Measurements from ENCODE around the gene PCDH9. TPM values are rescaled to one million over a fixed set of nuclear protein-coding genes. Genes with fewer than 3 reads are reported as not detected.

Gene PCDH9
- total RNA-seq, 4 donors from 2014 or later: 2.8 to 22.4 (median 12.9) TPM

DNA sequence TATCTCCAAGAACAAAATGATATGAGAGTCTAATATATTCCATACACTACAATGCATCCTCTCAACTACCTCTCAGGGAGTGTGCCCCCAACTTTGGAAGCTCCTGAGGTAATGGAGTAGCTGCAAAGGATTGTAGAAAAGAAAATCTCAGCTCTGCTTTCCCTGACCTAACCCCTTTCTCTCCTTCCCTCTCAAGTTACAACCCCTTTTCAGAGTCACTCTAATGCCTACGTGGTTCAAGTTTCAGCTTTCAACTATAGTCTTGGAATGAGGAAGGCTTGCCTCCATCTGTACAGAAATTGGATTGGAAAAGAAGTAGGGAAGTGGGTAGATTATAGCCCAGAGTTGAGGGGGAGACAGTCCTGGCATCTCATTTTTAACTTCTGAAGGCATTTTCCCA lies 256.0 kb downstream of the PCDH9 start:
- no peaks in the 10 kb centered on the region for H3K9me3 ChIP-seq
- WGBS, 2 donors: 72 to 74% methylated on average over 1 of the region's 1 CpG
- no peak for DNase-seq
- intact Hi-C loops (cut with DNase I): no loop called here
- H3K4me3 ChIP-seq (replicated peaks in 1 of 3): no peak overlapping the region
- H3K4me1 ChIP-seq: no peaks in the 10 kb centered on the region
- no peaks in the 10 kb centered on the region for H3K27me3 ChIP-seq
- no peak overlapping the region for H3K27ac ChIP-seq
- TF ChIP-seq, protein P1, sequence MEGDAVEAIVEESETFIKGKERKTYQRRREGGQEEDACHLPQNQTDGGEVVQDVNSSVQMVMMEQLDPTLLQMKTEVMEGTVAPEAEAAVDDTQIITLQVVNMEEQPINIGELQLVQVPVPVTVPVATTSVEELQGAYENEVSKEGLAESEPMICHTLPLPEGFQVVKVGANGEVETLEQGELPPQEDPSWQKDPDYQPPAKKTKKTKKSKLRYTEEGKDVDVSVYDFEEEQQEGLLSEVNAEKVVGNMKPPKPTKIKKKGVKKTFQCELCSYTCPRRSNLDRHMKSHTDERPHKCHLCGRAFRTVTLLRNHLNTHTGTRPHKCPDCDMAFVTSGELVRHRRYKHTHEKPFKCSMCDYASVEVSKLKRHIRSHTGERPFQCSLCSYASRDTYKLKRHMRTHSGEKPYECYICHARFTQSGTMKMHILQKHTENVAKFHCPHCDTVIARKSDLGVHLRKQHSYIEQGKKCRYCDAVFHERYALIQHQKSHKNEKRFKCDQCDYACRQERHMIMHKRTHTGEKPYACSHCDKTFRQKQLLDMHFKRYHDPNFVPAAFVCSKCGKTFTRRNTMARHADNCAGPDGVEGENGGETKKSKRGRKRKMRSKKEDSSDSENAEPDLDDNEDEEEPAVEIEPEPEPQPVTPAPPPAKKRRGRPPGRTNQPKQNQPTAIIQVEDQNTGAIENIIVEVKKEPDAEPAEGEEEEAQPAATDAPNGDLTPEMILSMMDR (IDR thresholded peaks at IDR 0.05): no peak
- no peaks in the 10 kb centered on the region for H3K36me3 ChIP-seq

DNA sequence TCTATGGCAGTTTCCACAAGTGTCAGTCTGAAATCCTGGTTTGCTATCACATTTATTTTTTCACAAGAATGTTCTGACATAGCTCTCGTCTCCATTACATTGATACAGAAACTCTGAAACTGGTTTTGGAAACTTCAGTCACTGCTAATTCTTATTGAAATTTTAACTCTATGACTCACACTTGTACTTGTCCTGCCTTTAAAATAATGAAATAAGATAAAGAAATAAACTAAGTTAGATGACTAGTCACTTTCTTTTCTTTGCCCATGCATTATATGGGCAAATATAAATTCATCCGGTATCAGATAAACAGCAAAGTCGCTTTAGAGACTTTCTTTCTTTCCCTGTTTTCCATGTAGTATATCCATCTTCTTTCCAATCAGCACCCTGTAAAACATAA lies 257.5 kb downstream of the PCDH9 start:
- no peaks in the 10 kb centered on the region for H3K27me3 ChIP-seq
- WGBS, 2 donors: 93 to 94% methylated on average over 3 of the region's 3 CpGs
- H3K4me3 ChIP-seq (replicated peaks in 1 of 3): no peak overlapping the region
- no peaks in the 10 kb centered on the region for H3K36me3 ChIP-seq
- DNase-seq: no peak
- no peaks in the 10 kb centered on the region for H3K4me1 ChIP-seq
- H3K9me3 ChIP-seq: no peaks in the 10 kb centered on the region
- no peak overlapping the region for H3K27ac ChIP-seq
- intact Hi-C loops (cut with DNase I): no loop called here
- TF ChIP-seq, protein P1 (IDR thresholded peaks at IDR 0.05): no peak
- TF ChIP-seq POLR2A (IDR thresholded peaks at IDR 0.05): no peak

DNA sequence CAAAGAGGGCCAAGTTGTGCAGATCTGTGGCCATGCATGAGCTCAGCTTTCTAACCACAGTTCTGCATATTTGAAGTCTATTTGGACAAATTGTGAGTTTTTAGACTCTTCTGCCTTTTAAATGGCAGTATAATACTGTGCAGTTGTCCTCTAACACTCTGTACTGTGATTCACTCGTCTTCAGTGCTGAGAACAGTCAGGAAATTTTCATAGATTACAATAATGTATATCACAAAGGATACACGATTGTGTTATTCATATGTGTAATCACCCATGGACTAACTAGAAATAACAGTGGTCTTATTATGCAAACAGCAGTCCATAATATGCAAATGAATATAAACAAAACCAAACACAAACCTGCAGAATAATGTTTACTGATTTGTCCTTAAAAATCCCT lies 259.1 kb downstream of the PCDH9 start:
- intact Hi-C loops (cut with DNase I): no loop called here
- Histone ChIP-seq H3K27me3 (no peaks in the 10 kb centered on the region), H3K4me3 (replicated peaks in 1 of 3) (no peak overlapping the region), H3K36me3 (no peaks in the 10 kb centered on the region), H3K4me1 (no peaks in the 10 kb centered on the region), H3K27ac (no peak overlapping the region), H3K9me3 (no peaks in the 10 kb centered on the region)
- no peak for TF ChIP-seq POLR2A (IDR thresholded peaks at IDR 0.05)
- TF ChIP-seq, protein P1 (IDR thresholded peaks at IDR 0.05): no peak
- 88 to 92% methylated on average over 2 of the region's 2 CpGs for WGBS, 2 donors
- DNase-seq: no peak

GRCh38 chr13:66969291-66969690 lies 260.8 kb downstream of the PCDH9 start:
- Histone ChIP-seq H3K4me1 (no peaks in the 10 kb centered on the region), H3K4me3 (replicated peaks in 1 of 3) (no peak overlapping the region), H3K9me3 (no peaks in the 10 kb centered on the region), H3K27ac (no peak overlapping the region), H3K27me3 (no peaks in the 10 kb centered on the region), H3K36me3 (no peaks in the 10 kb centered on the region)
- no peak for DNase-seq
- intact Hi-C loops (cut with DNase I): no loop called here
- no peak for TF ChIP-seq POLR2A (IDR thresholded peaks at IDR 0.05)
- TF ChIP-seq, protein P1 (IDR thresholded peaks at IDR 0.05): no peak
- WGBS, 2 donors: 76 to 87% methylated on average over 1 of the region's 1 CpG

- intact Hi-C loops (cut with DNase I): no loop called here
- no peak overlapping the region for H3K4me3 ChIP-seq (replicated peaks in 1 of 3)
- H3K27me3 ChIP-seq: no peaks in the 10 kb centered on the region
- H3K27ac ChIP-seq: no peak overlapping the region
- no peaks in the 10 kb centered on the region for H3K36me3 ChIP-seq
- TF ChIP-seq, protein P1 (IDR thresholded peaks at IDR 0.05): no peak
- no peak for TF ChIP-seq POLR2A (IDR thresholded peaks at IDR 0.05)
- no peak for DNase-seq
- H3K4me1 ChIP-seq: no peaks in the 10 kb centered on the region
- WGBS, 2 donors: 90 to 96% methylated on average over 3 of the region's 3 CpGs
- no peaks in the 10 kb centered on the region for H3K9me3 ChIP-seq
These were observed 262.1 kb downstream of the PCDH9 start for GRCh38 chr13:66967811-66968597.

All from thyroid gland (tissue), 4 donors.